GM19455 (cell line): ENCODE results near the gene DRD4.

Source experiments
- ATAC-seq: cut with Tn5 transposase; IDR thresholded peaks from one replicate; pipeline ENCODE4 v1.9.1; 2021; ENCODE audit not compliant: unreplicated experiment

DRD4 gene

GRCh38 chr11:609341-609811 lies 27.7 kb upstream of the DRD4 start:
- ATAC-seq, result no peak

GRCh38 chr11:610146-610801 lies 26.8 kb upstream of the DRD4 start:
- ATAC-seq, result no peak

- ATAC-seq, result no peak
Observed at GRCh38 chr11:611001-611996, 25.8 kb upstream of the DRD4 start.

- ATAC-seq, result no peak
Observed at GRCh38 chr11:612201-612960, 24.7 kb upstream of the DRD4 start.

- no peak for ATAC-seq
Observed at GRCh38 chr11:612961-613300, 24.1 kb upstream of the DRD4 start.

- ATAC-seq, result no peak
Observed at GRCh38 chr11:613369-613968, 23.6 kb upstream of the DRD4 start.

GRCh38 chr11:614021-614622 lies 22.9 kb upstream of the DRD4 start:
- no peak for ATAC-seq

GRCh38 chr11:614623-615503 lies 22.2 kb upstream of the DRD4 start:
- no peak for ATAC-seq

GRCh38 chr11:615504-616319 lies 21.4 kb upstream of the DRD4 start, which contains the start of gene IRF7:
Gene IRF7, minus strand, starts transcription at chr11:615950. Its CDS starts 586 bp downstream, at chr11:615364.
- peak; percentile 68 for ATAC-seq

GRCh38 chr11:616320-617198 lies 20.5 kb upstream of the DRD4 start:
- ATAC-seq, result no peak

- ATAC-seq, result no peak
Observed at GRCh38 chr11:617199-617911, 19.7 kb upstream of the DRD4 start.

- ATAC-seq, result no peak
Observed at GRCh38 chr11:617912-618682, 19.0 kb upstream of the DRD4 start.

- no peak for ATAC-seq
Observed at GRCh38 chr11:618856-619627, 18.0 kb upstream of the DRD4 start.

GRCh38 chr11:619628-620050 lies 17.4 kb upstream of the DRD4 start:
- no peak for ATAC-seq

GRCh38 chr11:620201-620600 lies 16.9 kb upstream of the DRD4 start:
- no peak for ATAC-seq
